Measurements from ENCODE around the gene ANKRD44.

DNA sequence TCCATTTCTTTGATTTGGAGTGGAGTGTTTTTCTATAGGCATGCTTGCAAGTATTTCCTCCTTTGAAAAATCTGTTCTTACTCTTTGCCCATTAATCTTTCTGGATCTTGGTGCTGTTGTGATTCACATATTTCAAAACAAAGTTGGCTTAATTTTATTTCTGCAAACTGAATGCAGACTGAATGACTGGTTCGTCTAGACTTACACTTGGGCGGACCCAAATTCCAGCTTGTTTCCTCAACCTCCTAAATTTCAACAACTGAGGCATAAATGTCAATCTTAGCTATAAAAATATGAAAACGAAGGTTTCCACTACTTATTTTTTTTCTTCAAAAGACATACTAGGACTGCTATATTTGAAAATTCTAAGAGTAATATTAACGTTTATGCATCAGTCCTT is 59.0 kb downstream of the ANKRD44 start:
- TF ChIP-seq EZH2 (IDR thresholded peaks at IDR 0.05; ENCODE audit: borderline replicate concordance, low read length) (no peak), CTCF (IDR thresholded peaks at IDR 0.05; ENCODE audit: low read length) (no peak)
